IgD-negative memory B cell (primary cell): Measurements from ENCODE around the gene IGFBP2. TPM values are rescaled to one million over a fixed set of nuclear protein-coding genes. Genes with fewer than 3 reads are reported as not detected.

Experiments used
- H3K27ac Mint-ChIP-seq, 3 donors: one replicate each; pipeline ENCODE4 v1.8.0; 2020 to 2022; ENCODE audit warnings: mild to moderate bottlenecking in 3 of 3, mixed read lengths in 3 of 3, moderate library complexity in 1 of 3
- H3K27me3 Mint-ChIP-seq: one replicate; pipeline ENCODE4 v1.8.0; 2021; ENCODE audit warnings: mixed read lengths
- H3K36me3 Mint-ChIP-seq: one replicate; pipeline ENCODE4 v1.8.0; 2020; ENCODE audit warnings: mild to moderate bottlenecking, mixed read lengths
- H3K4me1 Mint-ChIP-seq, 3 donors: one replicate each; pipeline ENCODE4 v1.8.0; 2020 to 2022; ENCODE audit warnings: mixed read lengths in 3 of 3, mild to moderate bottlenecking in 1 of 3
- H3K4me3 Mint-ChIP-seq, 4 donors: one replicate each; pipeline ENCODE4 v1.8.0; 2020 to 2022; ENCODE audit warnings: mild to moderate bottlenecking in 4 of 4, mixed read lengths in 4 of 4, moderate library complexity in 3 of 4
- H3K9me3 Mint-ChIP-seq, 3 donors: one replicate each; pipeline ENCODE4 v1.8.0; 2020 to 2021; ENCODE audit warnings: mixed read lengths in 3 of 3, mild to moderate bottlenecking in 1 of 3
- polyA plus RNA-seq: library from polyadenylated mRNA; unstranded; fragments of 300-500 nt; fragmentation: Illumina TruSeq; gene quantifications from one replicate; pipeline ENCODE4 v1.2.3, GENCODE V29; 2021

The IGFBP2 gene
- polyA plus RNA-seq, 1 donor from 2014 or later = not detected

GRCh38 chr2:216643986-216644659 is 10.9 kb downstream of the IGFBP2 start:
- H3K4me3 Mint-ChIP-seq = no peak overlapping the region
- H3K4me1 Mint-ChIP-seq = peaks cover 2 to 8% (median 5%) of the 10 kb centered on the region in 3 donors
- peaks cover 2 to 12% (median 6%) of the 10 kb centered on the region in 3 donors for H3K9me3 Mint-ChIP-seq
- no peak overlapping the region for H3K27ac Mint-ChIP-seq
- no peaks in the 10 kb centered on the region for H3K36me3 Mint-ChIP-seq
- H3K27me3 Mint-ChIP-seq = peaks cover 12% of the 10 kb centered on the region

- Mint-ChIP-seq H3K4me3 (no peak overlapping the region), H3K36me3 (no peaks in the 10 kb centered on the region), H3K4me1 (peaks cover 0 to 5% (median 5%) of the 10 kb centered on the region in 3 donors), H3K27ac (peak overlapping the region in 1 of 3 donors; percentile 25), H3K27me3 (peaks cover 12% of the 10 kb centered on the region), H3K9me3 (peaks cover 2 to 10% (median 6%) of the 10 kb centered on the region in 3 donors)
Measured at GRCh38 chr2:216644842-216645635, 11.8 kb downstream of the IGFBP2 start.

- no peak overlapping the region for H3K27ac Mint-ChIP-seq
- no peaks in the 10 kb centered on the region for H3K36me3 Mint-ChIP-seq
Measured at GRCh38 chr2:216645636-216645950, 12.4 kb downstream of the IGFBP2 start.

GRCh38 chr2:216646116-216646515 is 12.9 kb downstream of the IGFBP2 start:
- H3K4me3 Mint-ChIP-seq = no peak overlapping the region
- H3K27ac Mint-ChIP-seq = no peak overlapping the region
- peaks cover 2 to 10% (median 6%) of the 10 kb centered on the region in 3 donors for H3K9me3 Mint-ChIP-seq
- peaks cover 15% of the 10 kb centered on the region for H3K27me3 Mint-ChIP-seq
- H3K4me1 Mint-ChIP-seq = peaks cover 0 to 5% (median 4%) of the 10 kb centered on the region in 3 donors
- H3K36me3 Mint-ChIP-seq = no peaks in the 10 kb centered on the region

More at GRCh38 chr2:216645636-216645950, 12.4 kb downstream of the IGFBP2 start:
- Mint-ChIP-seq H3K27me3 (peaks cover 15% of the 10 kb centered on the region), H3K4me1 (peaks cover 0 to 5% (median 4%) of the 10 kb centered on the region in 3 donors), H3K4me3 (no peak overlapping the region), H3K9me3 (peaks cover 2 to 10% (median 6%) of the 10 kb centered on the region in 3 donors)

GRCh38 chr2:216648105-216648504 is 14.9 kb downstream of the IGFBP2 start:
- Mint-ChIP-seq H3K36me3 (no peaks in the 10 kb centered on the region), H3K4me1 (peaks cover 0 to 5% (median 4%) of the 10 kb centered on the region in 3 donors), H3K27me3 (peaks cover 19% of the 10 kb centered on the region), H3K27ac (no peak overlapping the region), H3K4me3 (no peak overlapping the region), H3K9me3 (peaks cover 2 to 13% (median 6%) of the 10 kb centered on the region in 3 donors)

GRCh38 chr2:216649574-216649973 is 16.4 kb downstream of the IGFBP2 start:
- H3K9me3 Mint-ChIP-seq = peaks cover 2 to 12% (median 6%) of the 10 kb centered on the region in 3 donors
- peaks cover 12% of the 10 kb centered on the region for H3K27me3 Mint-ChIP-seq
- H3K27ac Mint-ChIP-seq = no peak overlapping the region
- H3K4me1 Mint-ChIP-seq = peaks cover 0 to 4% (median 1%) of the 10 kb centered on the region in 3 donors
- no peak overlapping the region for H3K4me3 Mint-ChIP-seq
- H3K36me3 Mint-ChIP-seq = no peaks in the 10 kb centered on the region

- Mint-ChIP-seq H3K27me3 (peaks cover 14% of the 10 kb centered on the region), H3K27ac (no peak overlapping the region), H3K36me3 (no peaks in the 10 kb centered on the region), H3K4me3 (no peak overlapping the region), H3K9me3 (peaks cover 2 to 9% (median 6%) of the 10 kb centered on the region in 3 donors), H3K4me1 (no peaks in the 10 kb centered on the region)
Measured at GRCh38 chr2:216650626-216651257, 17.5 kb downstream of the IGFBP2 start.

- Mint-ChIP-seq H3K4me1 (no peaks in the 10 kb centered on the region), H3K27me3 (peaks cover 14% of the 10 kb centered on the region), H3K27ac (no peak overlapping the region), H3K4me3 (no peak overlapping the region), H3K9me3 (peaks cover 1 to 7% (median 4%) of the 10 kb centered on the region in 3 donors), H3K36me3 (no peaks in the 10 kb centered on the region)
Measured at GRCh38 chr2:216651351-216651881, 18.2 kb downstream of the IGFBP2 start.

- Mint-ChIP-seq H3K4me1 (no peaks in the 10 kb centered on the region), H3K27ac (peak overlapping the region in 1 of 3 donors; percentile 19), H3K9me3 (peaks cover 0 to 6% (median 0%) of the 10 kb centered on the region in 3 donors), H3K27me3 (peaks cover 14% of the 10 kb centered on the region), H3K36me3 (no peaks in the 10 kb centered on the region), H3K4me3 (no peak overlapping the region)
Measured at GRCh38 chr2:216652566-216652965, 19.3 kb downstream of the IGFBP2 start.

GRCh38 chr2:216653093-216653799 is 20.0 kb downstream of the IGFBP2 start:
- Mint-ChIP-seq H3K36me3 (no peaks in the 10 kb centered on the region), H3K9me3 (peaks cover 0 to 3% (median 0%) of the 10 kb centered on the region in 3 donors), H3K4me3 (no peak overlapping the region), H3K27me3 (peaks cover 9% of the 10 kb centered on the region), H3K4me1 (no peaks in the 10 kb centered on the region), H3K27ac (peak overlapping the region in 1 of 3 donors; percentile 19)

GRCh38 chr2:216653931-216654365 is 20.7 kb downstream of the IGFBP2 start:
- H3K4me3 Mint-ChIP-seq = no peak overlapping the region
- H3K9me3 Mint-ChIP-seq = peaks cover 0 to 3% (median 0%) of the 10 kb centered on the region in 3 donors
- no peak overlapping the region for H3K27ac Mint-ChIP-seq
- H3K27me3 Mint-ChIP-seq = peaks cover 12% of the 10 kb centered on the region
- H3K4me1 Mint-ChIP-seq = no peaks in the 10 kb centered on the region
- no peaks in the 10 kb centered on the region for H3K36me3 Mint-ChIP-seq

GRCh38 chr2:216654528-216655052 is 21.4 kb downstream of the IGFBP2 start:
- H3K27ac Mint-ChIP-seq = no peak overlapping the region
- peaks cover 0 to 3% (median 0%) of the 10 kb centered on the region in 3 donors for H3K9me3 Mint-ChIP-seq
- H3K27me3 Mint-ChIP-seq = peaks cover 12% of the 10 kb centered on the region
- no peaks in the 10 kb centered on the region for H3K4me1 Mint-ChIP-seq
- H3K4me3 Mint-ChIP-seq = no peak overlapping the region
- no peaks in the 10 kb centered on the region for H3K36me3 Mint-ChIP-seq

GRCh38 chr2:216657086-216657855 is 24.1 kb downstream of the IGFBP2 start:
- H3K4me3 Mint-ChIP-seq = no peak overlapping the region
- H3K27ac Mint-ChIP-seq = no peak overlapping the region
- no peaks in the 10 kb centered on the region for H3K36me3 Mint-ChIP-seq
- no peaks in the 10 kb centered on the region for H3K9me3 Mint-ChIP-seq
- H3K27me3 Mint-ChIP-seq = peaks cover 9% of the 10 kb centered on the region
- H3K4me1 Mint-ChIP-seq = no peaks in the 10 kb centered on the region
